C4-2B (cell line): ENCODE measurements around the gene RINL.

Source experiments
- H3K27ac ChIP-seq: fragments of 450-650 bp; 2 replicates; pipeline ENCODE4 v1.5.1; 2017
- ZFX ChIP-seq: fragments of 450-650 bp; IDR thresholded peaks from 2 replicates; pipeline ENCODE4 v1.6.1; 2017
- TF ChIP-seq, protein P1 (sequence below): fragments of 450-650 bp; conservative IDR thresholded peaks from 2 replicates; pipeline ENCODE4 v1.5.1; 2017; ENCODE audit warnings: mild to moderate bottlenecking

The RINL gene

GRCh38 chr19:38911388-38912001 is 33.4 kb upstream of the RINL start:
- no peak overlapping the region for H3K27ac ChIP-seq
- TF ChIP-seq ZFX = no peak
- TF ChIP-seq, protein P1, sequence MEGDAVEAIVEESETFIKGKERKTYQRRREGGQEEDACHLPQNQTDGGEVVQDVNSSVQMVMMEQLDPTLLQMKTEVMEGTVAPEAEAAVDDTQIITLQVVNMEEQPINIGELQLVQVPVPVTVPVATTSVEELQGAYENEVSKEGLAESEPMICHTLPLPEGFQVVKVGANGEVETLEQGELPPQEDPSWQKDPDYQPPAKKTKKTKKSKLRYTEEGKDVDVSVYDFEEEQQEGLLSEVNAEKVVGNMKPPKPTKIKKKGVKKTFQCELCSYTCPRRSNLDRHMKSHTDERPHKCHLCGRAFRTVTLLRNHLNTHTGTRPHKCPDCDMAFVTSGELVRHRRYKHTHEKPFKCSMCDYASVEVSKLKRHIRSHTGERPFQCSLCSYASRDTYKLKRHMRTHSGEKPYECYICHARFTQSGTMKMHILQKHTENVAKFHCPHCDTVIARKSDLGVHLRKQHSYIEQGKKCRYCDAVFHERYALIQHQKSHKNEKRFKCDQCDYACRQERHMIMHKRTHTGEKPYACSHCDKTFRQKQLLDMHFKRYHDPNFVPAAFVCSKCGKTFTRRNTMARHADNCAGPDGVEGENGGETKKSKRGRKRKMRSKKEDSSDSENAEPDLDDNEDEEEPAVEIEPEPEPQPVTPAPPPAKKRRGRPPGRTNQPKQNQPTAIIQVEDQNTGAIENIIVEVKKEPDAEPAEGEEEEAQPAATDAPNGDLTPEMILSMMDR = no peak

GRCh38 chr19:38910488-38910887 is 32.4 kb upstream of the RINL start:
- TF ChIP-seq, protein P1 = no peak
- TF ChIP-seq ZFX = no peak
- H3K27ac ChIP-seq = no peak overlapping the region

DNA sequence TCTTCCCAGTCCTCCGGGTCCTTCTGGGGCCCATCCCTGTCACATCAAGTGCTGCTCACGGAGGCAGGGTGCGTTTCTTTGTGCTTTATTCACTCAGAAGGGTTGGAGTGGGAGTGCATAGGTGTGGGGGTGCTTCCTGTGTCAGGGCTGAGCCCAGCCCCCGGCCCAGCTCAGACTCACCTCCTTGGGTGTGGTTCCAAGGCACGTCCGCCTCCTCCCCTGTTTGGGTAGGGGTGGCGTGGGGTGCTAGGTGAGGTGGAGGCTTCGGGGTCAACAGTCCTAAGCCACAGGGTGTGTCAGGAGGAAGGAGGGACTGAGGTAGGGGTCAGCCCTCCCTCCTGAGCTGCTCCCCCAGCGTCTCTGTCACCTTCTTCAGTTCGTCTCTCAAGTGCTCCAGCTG is 30.8 kb upstream of the RINL start:
- no peak overlapping the region for H3K27ac ChIP-seq
- TF ChIP-seq, protein P1 = no peak
- no peak for TF ChIP-seq ZFX

DNA sequence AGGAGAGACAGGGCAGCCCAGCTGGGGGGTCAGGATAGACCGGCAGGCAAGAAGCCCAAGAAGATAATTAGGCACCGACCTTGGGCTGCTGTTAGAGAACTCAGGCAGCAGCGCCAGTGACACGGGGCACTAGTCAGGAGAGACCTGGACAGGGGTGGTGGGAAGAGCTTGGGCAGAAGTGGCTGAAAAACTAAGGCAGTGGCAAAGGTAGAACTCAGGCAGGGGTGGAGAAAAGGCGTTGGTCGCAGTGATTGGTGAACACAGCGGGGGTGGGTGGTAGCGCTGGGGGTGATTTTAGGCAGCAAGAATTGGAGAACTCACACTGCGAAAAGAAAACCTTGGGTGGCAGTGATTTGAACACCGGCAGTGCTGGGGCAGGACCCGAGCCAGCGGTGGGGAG is 29.6 kb upstream of the RINL start:
- H3K27ac ChIP-seq = no peak overlapping the region
- TF ChIP-seq ZFX = no peak
- TF ChIP-seq, protein P1 = no peak

DNA sequence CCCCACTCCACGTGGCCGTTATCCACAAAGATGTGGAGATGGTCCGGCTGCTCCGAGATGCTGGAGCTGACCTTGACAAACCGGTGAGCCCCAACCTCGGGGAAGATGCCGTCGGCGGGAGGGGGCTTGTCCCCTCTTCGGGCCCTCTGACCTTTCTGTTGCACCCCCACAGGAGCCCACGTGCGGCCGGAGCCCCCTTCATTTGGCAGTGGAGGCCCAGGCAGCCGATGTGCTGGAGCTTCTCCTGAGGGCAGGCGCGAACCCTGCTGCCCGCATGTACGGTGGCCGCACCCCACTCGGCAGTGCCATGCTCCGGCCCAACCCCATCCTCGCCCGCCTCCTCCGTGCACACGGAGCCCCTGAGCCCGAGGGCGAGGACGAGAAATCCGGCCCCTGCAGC is 29.2 kb upstream of the RINL start:
- H3K27ac ChIP-seq = no peak overlapping the region
- TF ChIP-seq, protein P1 = no peak
- TF ChIP-seq ZFX = no peak

GRCh38 chr19:38905620-38906019 is 27.5 kb upstream of the RINL start:
- no peak overlapping the region for H3K27ac ChIP-seq
- TF ChIP-seq ZFX = no peak
- TF ChIP-seq, protein P1 = no peak

DNA sequence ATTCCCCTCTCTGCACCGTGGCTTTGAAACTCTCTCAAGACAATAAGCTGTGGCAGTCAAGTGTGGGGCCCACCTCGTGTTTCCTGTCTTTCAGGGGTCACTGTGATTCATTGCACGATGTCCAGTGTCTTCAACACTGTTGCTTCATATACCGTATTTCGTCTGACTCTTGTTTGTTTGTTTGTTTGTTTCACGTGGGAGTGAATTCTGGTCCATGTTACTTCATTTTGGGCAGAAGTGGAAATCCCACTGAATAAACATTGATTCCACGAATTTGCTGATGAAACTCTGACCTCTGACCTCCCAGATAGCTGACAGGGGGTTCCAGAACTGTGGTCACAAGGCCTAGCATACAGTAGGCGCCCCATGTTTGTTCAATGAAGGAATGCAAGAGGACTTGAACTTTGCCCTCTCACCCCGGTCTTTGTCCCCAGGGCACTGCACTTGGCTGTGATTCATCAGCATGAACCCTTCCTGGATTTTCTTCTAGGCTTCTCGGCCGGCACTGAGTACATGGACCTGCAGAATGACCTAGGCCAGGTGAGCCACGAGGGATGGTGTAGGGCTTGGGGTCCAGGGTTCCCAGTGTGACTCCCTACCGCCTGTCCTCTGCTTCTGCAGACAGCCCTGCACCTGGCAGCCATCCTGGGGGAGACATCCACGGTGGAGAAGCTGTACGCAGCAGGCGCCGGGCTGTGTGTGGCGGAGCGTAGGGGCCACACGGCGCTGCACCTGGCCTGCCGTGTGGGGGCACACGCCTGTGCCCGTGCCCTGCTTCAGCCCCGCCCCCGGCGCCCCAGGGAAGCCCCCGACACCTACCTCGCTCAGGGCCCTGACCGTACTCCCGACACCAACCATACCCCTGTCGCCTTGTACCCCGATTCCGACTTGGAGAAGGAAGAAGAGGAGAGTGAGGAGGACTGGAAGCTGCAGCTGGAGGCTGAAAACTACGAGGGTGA is 26.8 kb upstream of the RINL start:
- H3K27ac ChIP-seq = no peak overlapping the region
- TF ChIP-seq, protein P1 = no peak
- no peak for TF ChIP-seq ZFX
